Sciatic nerve (tissue), 2 donors: ENCODE measurements around the gene DRC1. TPM values are rescaled to one million over a fixed set of nuclear protein-coding genes. Genes with fewer than 3 reads are reported as not detected.
A peak's percentile ranks its signal among the peaks of the same experiment; 100 is the strongest.

Experiments used
- ATAC-seq: fragments of 200-7000 bp; cut with Tn5 transposase; one replicate; pipeline ENCODE4 v1.9.1; 2020; ENCODE audit warnings: mild to moderate bottlenecking, moderate library complexity
- DNase-seq: peaks from one replicate; pipeline ENCODE4 v3.0.0-alpha.2; 2020; ENCODE audit warnings: low spot score
- intact Hi-C: fragments of 100-400 bp; cut with DNase I; formaldehyde crosslinking; loops from one replicate; pipeline ENCODE4 v1.14.2; 2022
- total RNA-seq: library from RNA; stranded (reverse); fragmentation: NEBNext Ultra II Directional; extraction: Animal tissue kit (Norgen Biotek cat#: 25700); gene quantifications from one replicate; pipeline ENCODE4 v1.2.1, GENCODE V29; 2021
- donor health status: DM: no; HTN: no; CAD: no.
- donor health status: DM: no; HTN: no; CAD: no.

Gene DRC1
- total RNA-seq, 1 donor from 2014 or later: 3.7 TPM

DNA sequence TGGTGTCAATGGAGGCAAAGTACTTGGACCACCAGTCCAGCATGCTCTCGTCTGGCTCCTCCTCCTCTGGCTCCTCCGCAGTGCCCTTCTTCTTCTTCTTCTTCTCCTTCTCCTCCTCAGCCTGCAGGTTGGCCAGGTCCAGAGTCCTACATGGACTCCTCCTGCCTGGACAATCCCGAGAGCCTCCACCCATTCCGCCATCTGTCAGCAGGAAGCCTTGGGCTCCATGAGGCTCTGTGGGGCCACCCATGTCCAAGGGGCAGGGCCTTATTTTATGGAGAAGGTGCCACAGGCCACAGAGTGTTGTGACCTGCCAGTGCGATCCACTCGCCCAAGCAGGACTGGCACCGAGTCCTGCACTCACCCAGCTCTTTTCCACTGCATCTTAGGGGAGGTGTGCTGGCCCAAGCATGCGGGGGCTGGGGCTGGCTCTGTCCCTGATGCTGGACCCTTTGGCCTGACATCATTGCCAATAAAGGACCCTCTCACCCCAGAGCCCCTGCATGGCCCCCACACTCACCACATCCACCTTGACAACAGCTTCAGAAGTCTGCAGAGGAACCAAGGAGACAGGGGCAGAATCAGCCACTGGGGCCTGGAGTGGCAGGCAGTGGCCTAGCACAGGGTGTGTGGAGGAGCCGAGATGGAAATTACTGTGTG lies 69.0 kb downstream of the DRC1 start:
- intact Hi-C loops: no loop called here
- ATAC-seq (no peak), DNase-seq (no peak)

DNA sequence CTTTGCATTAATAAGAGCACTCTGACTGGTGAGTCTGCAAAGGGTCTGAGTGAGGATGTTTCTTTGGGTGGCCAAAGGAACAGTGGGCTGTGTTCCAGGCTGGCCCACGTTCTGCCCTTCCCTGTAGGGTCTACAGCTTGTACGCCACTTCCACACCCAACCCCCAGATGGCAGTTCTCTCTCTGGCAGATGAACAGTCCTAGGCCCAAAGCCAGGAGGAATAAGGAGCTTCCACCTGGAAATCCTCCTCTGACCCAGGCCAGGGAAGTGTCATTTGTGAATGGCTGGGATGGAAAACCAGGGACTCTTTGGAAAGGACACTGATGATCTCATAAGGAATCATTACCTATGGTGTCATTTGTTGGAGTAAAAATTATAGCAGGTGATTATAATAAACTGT lies 69.6 kb downstream of the DRC1 start:
- DNase-seq: no peak
- intact Hi-C loops: no loop called here
- ATAC-seq: no peak

DNA sequence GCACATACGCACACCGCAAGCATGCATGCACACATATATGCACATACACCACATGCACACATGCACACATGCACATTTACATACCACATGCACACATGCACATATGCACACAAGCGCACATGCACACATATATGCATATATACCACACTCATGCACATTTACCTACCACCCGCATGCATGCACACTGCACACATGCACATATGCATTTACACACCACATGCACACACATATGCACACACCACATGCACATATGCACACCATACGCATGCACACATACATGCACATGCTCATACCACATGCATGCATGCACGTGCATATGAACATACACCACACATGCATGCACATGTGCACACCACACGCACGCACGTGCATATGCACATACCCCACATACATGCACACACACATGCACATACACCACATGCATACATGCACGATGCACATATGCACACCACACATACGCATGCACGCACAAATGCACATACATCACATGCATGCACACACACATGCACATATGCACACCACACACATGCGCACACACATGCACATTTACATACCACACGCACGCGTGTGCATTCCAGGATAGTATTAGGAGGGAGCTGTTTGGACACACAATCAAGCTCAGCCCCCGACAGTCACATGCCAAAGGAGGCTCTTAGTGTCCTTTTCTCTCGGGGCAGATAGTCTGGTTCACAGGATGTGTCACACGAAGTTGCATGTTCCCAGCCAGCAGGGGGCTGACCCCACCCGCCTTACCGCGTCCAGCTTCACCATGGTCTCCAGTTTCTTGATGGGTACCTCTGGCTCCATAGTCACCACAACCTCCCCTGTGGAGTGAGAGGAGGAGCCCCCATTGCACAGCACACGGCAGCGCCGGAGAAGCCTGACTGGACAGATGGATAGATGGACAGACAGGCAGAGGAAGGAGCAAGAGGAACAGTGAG lies 70.3 kb downstream of the DRC1 start:
- DNase-seq: no peak
- no peak for ATAC-seq
- intact Hi-C loops: no loop called here

DNA sequence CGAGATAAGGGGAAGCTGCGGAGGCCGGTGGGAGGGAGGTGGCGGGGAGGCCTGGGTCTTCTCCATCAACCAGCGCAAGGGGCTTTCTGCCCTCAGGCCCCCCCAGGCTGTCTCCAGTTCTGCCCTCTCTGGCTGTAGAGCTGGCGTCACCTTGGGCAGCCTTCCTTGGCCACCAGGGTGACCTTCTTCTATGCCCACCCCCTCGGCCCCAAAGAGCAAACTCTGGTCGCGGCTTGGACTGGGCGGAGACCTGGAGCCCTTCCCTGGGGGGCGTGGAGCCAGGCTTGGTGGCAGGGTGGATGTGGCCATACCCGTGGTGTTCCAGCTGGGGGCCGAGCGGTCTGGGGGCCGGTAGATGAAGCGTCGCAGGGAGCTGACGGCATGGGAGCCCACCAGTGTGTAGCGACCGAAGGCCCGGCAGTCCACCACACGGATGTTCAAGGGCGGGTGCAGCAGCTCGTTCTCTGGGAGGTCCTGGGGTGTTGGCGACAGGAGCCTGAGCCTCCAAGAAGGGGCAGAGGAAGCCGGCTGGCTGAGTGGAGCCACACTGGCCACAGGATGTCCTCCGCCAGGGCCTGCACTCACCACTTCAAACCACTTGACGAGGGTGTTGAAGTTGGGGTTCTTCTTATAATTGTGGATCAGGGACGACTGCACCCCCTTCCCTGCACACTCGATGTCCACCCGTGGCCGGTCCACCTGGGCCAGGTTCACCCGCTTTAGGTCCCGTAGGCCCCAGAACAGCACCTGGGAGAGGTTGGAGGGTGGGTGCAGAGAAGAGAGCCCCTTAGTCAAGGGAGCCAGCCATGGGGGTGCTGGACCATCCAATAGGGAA lies 71.3 kb downstream of the DRC1 start:
- intact Hi-C loops: no loop called here
- no peak for ATAC-seq

DNA sequence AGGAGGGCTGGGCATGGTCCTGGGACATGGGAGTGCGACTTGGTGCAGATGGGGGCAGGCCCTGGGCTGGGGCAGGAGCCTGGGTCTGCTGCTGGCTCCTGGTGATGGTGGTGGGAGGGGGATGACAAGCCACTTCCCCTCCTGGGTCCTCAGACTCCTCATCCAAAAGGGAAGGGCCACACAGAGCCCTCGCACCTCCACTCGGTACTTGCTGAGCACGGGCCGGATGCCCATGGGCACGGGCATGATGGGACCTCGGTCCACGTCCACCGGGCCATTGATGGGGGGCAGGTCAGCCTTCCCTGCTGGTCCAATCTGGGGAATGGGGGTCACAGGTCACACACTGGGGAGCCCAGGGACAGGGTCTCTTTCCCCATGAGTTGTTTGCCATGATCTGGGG lies 72.1 kb downstream of the DRC1 start:
- intact Hi-C loops: no loop called here
- DNase-seq (no peak), ATAC-seq (no peak)

More for the DNA sequence above, 71.3 kb downstream of the DRC1 start:
- no peak for DNase-seq

DNA sequence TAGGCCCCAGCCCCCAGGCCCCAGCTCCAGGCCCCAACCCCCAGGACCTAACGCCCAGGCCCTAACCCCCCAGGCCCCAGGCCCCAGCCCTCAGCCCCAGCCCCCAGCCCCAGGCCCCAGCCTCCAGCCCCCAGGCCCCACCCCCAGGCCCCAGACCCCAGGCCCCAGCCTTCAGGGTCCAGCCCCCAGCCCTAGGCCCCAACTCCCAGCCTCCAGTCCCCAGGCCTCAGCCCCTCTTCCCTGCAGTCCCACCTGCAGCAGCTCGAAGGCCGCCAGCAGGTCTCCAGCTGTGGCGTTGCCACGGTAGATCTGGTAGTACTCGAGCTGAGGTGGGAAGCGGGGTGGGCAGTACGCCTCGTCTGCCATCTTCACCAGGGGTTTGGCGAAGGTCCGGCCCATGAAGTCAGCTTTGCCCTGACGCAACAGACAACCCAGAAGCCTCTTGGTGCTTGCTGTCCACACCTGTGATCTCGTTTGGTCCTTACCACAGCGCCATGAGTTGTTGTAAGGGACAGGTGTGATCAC lies 72.6 kb downstream of the DRC1 start:
- ATAC-seq (no peak), DNase-seq (no peak)
- intact Hi-C loops: no loop called here

DNA sequence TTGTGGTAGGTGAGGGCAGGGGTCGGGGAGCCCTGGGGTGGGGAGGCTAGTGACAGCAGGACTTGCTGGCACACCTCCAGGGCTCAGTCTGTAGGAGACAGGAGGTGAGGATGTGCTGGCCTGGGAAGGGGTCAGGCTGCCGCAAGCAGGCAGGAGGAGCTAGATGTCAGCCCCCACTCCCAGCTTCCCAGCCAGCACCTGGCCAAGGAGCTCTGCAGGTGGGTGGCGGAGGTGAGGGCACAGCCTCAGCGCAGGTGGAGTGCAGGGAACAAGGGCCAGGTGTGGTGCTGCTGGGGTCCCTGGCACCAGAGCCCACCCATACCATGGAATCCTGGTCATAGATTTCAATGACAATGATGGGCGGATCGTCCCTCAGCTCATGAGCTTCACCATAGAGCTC lies 73.3 kb downstream of the DRC1 start:
- ATAC-seq (no peak), DNase-seq (no peak)
- intact Hi-C loops: no loop called here

DNA sequence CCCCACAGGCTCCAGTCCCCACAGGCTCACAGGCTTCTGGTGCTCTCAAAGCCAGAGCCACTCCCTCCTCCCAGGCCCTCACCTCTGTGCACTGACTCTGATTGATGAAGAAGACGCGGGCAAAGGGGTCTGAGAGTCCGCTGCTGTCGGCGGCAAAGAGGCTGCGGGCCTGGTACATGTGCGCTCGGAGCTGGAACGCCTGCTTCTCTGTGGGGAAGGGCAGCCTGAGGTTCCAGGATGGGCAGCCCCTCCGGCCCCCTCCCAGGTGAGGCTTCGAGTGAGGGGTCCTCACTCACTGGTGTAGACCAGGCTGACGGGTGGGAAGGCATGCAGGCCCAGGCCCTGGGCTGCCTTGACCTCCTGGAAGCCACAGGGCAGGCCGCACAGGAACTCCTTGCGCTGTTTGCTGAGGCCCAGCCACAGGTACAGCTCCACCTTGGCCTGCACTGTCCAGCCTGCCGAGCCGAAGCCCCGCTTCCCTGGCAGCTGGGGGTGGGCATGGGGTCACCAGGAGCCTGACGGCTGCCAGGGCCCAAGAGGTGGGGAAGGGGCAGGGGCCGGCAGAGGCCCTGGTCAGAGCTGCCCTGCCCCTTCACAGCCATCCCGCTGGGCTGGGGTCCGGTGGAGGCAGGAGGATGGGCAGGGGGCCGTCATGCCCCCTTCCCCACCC lies 74.2 kb downstream of the DRC1 start:
- intact Hi-C loops: no loop called here
- DNase-seq: no peak
- ATAC-seq: no peak

DNA sequence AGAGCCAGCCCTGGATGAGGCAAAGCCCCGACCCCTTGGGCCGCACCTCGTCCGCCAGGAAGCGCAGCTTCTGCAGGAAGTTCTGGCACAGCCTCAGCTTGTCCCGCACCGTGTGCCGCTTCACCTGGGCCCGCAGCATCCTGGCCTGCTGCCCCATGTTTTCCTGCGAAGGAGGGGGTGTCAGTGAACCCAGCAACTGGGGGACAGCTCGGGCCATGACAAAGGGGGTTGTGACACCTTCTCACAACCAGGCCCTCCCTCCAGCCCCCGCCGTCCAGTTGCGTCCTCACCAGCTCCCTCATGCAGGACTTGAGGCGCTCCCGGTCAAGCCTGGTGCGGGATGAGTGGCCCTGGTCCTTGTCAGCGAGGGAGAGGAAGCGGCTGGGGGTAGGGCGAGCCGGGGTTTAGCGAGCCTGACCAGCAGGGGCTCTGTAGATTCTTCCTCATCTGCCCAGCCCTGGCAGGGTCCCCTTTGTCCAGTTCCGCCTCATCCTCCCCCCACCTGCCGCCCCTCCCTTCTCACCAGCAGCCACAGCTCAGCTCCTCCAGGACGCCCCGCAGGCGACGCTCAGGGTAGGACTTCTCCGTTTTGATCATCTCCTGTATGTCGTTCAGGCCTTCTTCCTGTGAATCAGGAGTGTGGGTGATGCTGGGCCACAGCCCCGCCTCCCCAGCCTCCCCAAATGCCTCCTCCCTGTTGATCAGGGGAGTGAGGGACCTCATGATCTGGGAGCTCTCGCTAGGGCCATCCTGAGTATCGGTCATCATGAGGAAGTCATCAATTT lies 75.6 kb downstream of the DRC1 start:
- ATAC-seq (peak; percentile 27), DNase-seq (no peak)
- intact Hi-C loops: no loop called here

DNA sequence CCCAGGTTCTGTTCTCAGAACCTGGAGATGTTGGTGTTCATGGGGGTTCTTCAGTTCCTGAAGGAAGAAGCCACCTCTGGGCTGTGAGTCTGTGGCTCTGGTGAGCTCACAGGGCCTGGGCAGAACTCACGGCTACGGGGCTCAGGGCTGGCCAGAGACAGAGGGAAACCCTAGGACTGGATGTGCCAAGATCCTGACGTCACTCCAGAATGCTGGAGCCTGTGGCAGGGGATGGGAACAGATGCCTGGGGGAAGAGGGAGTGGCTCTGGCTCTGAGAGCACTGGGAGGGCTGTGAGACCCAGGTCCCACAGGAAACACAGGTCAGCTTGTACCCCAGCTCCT lies 76.2 kb downstream of the DRC1 start, which contains the start of gene OTOF:
OTOF (minus strand) TSS at position 214 of the 343 bp plus-strand sequence.
- no peak for DNase-seq
- intact Hi-C loops: no loop called here

DNA sequence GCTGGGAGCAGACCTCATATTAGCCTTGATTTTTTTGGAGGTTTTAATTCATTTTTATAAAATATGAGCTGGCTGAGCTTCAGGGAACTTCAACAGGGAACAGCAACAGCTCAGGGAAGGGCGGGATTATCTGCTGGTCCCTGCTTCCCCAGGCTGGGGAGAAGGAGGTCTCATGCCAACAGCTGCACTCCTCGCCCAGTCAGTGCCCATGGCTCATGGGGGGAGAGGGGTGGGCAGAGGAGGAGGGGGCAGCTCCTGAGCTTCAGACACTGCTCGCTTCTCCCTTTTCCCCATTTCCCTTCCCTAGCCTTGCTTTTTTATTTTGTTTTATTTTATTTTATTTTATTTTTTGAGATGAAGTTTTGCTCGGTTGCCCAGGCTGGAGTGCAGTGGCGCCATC lies 76.6 kb downstream of the DRC1 start:
- ATAC-seq: no peak
- DNase-seq: no peak
- intact Hi-C loops: no loop called here

More for the DNA sequence above, 76.2 kb downstream of the DRC1 start, which contains the start of gene OTOF:
- ATAC-seq: peak; percentile 71

DNA sequence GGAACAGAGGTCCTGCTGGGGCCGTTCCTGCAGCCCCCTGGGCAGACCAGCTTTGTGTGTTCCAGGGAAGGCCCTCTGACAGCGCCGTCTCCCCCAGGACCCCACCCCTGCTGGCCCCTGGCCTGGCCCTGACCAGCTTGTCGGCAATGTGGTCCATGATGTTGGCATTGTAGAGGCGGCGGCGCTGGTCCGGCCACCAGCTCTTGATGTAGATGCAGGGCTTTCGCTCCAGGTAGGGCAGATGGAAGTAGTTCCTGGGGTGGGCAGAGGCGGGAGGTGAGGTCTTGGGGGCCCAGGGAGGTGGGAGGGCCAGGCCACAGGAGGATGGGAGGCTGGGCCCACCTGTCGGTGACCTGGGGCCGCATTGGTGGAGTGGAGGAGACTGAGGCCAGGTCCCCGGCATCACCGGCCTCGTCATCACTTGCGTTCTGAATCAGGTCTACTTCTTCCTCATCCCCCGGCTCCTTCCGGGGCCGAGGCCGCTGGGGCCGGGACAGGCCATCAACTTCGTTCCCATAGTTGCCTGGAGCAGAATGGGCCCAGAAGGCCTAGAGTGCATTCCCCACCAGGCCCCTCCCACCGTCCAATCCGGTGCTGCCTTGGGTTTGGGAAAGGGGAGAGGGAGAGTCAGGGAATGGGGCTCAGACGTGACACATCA lies 77.5 kb downstream of the DRC1 start:
- no peak for DNase-seq
- ATAC-seq: no peak
- intact Hi-C loops: no loop called here

DNA sequence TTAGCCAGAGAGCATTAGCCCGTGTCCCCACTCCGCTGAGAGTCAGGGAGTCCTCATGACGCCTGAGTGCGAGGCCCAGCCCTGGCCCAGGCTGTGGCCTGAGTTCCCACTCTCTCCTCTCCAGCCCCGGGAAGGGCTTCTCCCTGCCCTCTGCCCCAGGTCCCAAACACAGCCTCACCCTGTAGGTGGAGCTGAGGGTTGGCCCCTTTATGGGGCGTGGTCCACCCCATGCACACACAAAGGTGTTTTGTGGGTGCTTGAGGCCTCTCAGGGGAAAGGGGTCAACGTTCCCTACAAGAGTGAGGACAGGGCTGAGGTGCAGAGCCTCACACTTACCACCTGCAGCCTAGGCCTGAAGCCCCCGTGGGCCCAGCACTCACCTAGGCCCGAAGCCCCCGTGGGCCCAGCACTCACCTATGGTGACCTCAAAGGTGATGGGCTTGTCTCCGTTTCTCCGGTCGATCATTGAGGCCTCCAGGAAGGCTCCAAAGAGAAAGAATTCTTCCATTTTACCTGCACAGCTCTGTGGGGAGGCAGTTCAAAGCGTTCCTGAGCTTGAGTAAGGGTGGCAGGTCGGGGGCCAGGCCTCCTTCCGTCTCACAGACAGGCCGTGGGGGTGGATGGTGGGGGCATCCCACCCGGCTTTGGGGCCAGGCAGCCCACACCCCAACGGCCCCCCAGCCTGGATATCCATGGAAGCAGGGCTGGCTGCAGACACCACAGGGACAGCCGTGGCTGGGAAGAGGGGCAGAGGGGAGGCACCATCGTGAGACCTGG lies 78.3 kb downstream of the DRC1 start:
- DNase-seq: no peak
- intact Hi-C loops: no loop called here

DNA sequence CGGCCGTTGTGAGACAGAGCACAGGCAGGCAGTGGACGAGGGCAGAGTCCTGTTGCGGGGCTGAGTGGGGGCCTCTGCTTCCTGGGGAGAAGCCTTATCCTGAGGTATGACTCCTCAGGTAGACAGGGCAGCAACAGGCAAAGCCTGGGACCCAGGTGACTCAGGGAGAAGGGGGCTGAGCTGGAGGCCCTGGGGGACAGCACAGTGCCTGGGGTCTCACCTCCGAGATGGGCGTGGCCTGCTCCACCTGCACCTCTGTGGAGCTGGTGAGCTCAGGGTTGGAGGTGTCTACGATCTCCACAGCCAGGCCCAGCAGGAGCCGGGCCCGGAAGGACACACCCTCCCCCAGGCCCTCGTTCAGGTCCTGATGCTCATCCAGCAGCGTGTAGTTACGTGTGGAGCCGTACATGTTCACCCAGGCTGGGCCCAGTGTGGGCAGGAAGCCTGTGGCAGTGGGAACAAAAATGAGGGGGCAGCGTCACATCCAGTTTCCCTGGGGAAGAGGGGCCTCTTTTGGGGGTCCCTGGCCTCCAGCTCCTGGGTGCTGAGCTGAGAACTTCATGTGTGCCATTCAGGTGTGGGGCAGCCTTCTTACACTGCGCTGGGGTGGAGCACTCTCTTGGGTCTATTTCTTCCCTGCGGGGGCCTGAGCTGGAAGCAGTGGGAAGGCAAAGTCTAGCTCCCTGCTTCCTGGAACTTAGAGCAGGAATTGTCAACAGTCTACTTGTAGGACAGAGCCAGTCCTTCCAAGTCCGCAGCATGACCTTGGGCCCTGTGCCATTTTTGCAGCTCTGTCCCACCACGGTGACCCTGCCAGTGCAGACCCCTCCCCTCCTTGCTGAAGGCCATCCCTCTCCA lies 79.1 kb downstream of the DRC1 start:
- ATAC-seq (no peak), DNase-seq (no peak)
- intact Hi-C loops: no loop called here

More for the DNA sequence above, 78.3 kb downstream of the DRC1 start:
- no peak for ATAC-seq

DNA sequence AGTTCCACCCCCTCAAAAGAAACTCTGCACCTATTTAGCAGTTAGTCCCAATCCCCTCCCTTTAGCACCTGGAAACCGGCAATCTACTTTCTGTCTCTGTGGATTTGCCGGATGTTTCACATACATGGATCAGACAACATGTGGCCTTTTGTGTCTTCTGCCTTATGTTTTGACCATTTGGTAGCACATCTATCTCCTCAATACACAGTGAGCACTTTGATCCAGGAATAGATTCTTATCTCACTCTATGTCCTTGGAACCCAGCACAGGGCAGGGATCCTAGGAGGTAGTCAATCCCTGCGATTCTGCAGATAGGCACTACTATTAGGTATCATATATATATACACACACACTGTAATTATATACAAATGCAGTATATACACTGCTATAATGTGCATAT lies 80.0 kb downstream of the DRC1 start:
- no peak for ATAC-seq
- no peak for DNase-seq
- intact Hi-C loops: no loop called here
